Endothelial cell of umbilical vein (primary cell): Measurements from ENCODE around the gene ARHGAP42. TPM values are rescaled to one million over a fixed set of nuclear protein-coding genes. Genes with fewer than 3 reads are reported as not detected.

Experiments
- BruUV-seq: library from RNA; stranded (reverse); fragments of 400-500 nt; replicated peaks from 2 replicates; lab custom pipeline; 2021; lab: Mats Ljungman, UMichigan
- CTCF ChIA-PET: fragments of 300-600, 350-600 bp; sonication (Branson Sonifier 250); formaldehyde crosslinking; loops from one replicate; lab custom pipeline; 2021; ENCODE audit warnings: antibody characterized with exemption, inconsistent platforms; lab: Charles Lee
- POLR2A ChIA-PET: fragments of 300-600, 350-600 bp; sonication (Branson Sonifier 250); formaldehyde crosslinking; loops from one replicate; lab custom pipeline; 2021; ENCODE audit warnings: antibody characterized with exemption, inconsistent platforms; lab: Charles Lee
- DNase-seq: peaks from one replicate; pipeline ENCODE4 v3.0.0-alpha.2; 2011; ENCODE audit warnings: low read depth, low spot score
- FAIRE-seq: peaks from 2 replicates; lab custom pipeline; 2011; peaks lifted over from hg19 to GRCh38; lab: Jason Lieb, UNC
- H2AFZ ChIP-seq: 2 replicates; pipeline ENCODE4 v1.6.0; 2012; ENCODE audit warnings: low read depth, low read length, control low read depth, inconsistent platforms
- H3K27ac ChIP-seq: 2 replicates; pipeline ENCODE4 v1.5.1; 2011; ENCODE audit warnings: low read depth, mild to moderate bottlenecking, control low read depth, low read length, moderate library complexity; ENCODE audit not compliant: insufficient read depth
- H3K27me3 ChIP-seq, 2 experiments: 2 replicates each; pipeline versions ENCODE4 v1.6.0 to v1.6.1; 2011; ENCODE audit warnings: low read length in 2 of 2, mixed read lengths in 1 of 2; ENCODE audit not compliant: control insufficient read depth in 2 of 2, insufficient read depth in 2 of 2
- H3K36me3 ChIP-seq, 2 experiments: 2 replicates in 1 of 2; 3 replicates in 1 of 2; pipeline ENCODE4 v1.5.1; 2011; ENCODE audit warnings: low read length in 2 of 2, mild to moderate bottlenecking in 1 of 2, moderate library complexity in 1 of 2; ENCODE audit not compliant: control insufficient read depth in 2 of 2, insufficient read depth in 2 of 2; ENCODE audit errors: extremely low read depth in 1 of 2
- H3K4me1 ChIP-seq: 3 replicates; pipeline ENCODE4 v1.5.1; 2011; ENCODE audit warnings: mild to moderate bottlenecking, low read length; ENCODE audit not compliant: control insufficient read depth, insufficient read depth; ENCODE audit errors: extremely low read depth
- H3K4me2 ChIP-seq: 2 replicates; pipeline ENCODE4 v1.6.1; 2011; ENCODE audit warnings: low read length, control low read depth, mixed read lengths; ENCODE audit not compliant: insufficient read depth
- H3K4me3 ChIP-seq, 3 experiments: fragments of 200-600 bp in 1 of 3; sonication (generic), shearing (Covaris generic) in 1 of 3; replicated peaks in 1 of 3; 2 replicates each; pipeline ENCODE4 v1.5.1; 2011 to 2016; ENCODE audit warnings: control low read depth in 3 of 3, low read length in 3 of 3, mild to moderate bottlenecking in 2 of 3, inconsistent platforms in 1 of 3, low read depth in 1 of 3, moderate library complexity in 1 of 3; ENCODE audit not compliant: insufficient read depth in 1 of 3
- H3K79me2 ChIP-seq: 2 replicates; pipeline ENCODE4 v1.6.0; 2012; ENCODE audit warnings: low read length, inconsistent platforms; ENCODE audit not compliant: control insufficient read depth, insufficient read depth
- H3K9ac ChIP-seq: replicated peaks from 2 replicates; pipeline ENCODE3; 2011; ENCODE audit warnings: low read length, control low read depth; ENCODE audit not compliant: insufficient read depth; ENCODE audit errors: extremely low read depth
- H3K9me1 ChIP-seq: replicated peaks from 3 replicates; pipeline ENCODE4 v1.6.0; 2011; ENCODE audit warnings: mild to moderate bottlenecking, low read length; ENCODE audit not compliant: control insufficient read depth, insufficient read depth; ENCODE audit errors: extremely low read depth
- H3K9me3 ChIP-seq: replicated peaks from 2 replicates; pipeline ENCODE4 v1.5.1; 2012; ENCODE audit warnings: low read length, inconsistent platforms; ENCODE audit not compliant: control insufficient read depth, insufficient read depth
- H4K20me1 ChIP-seq: replicated peaks from 2 replicates; pipeline ENCODE3; 2011; ENCODE audit warnings: mild to moderate bottlenecking, low read length; ENCODE audit not compliant: control insufficient read depth, insufficient read depth; ENCODE audit errors: extremely low read depth
- CTCF ChIP-seq, 2 donors: IDR thresholded peaks; 1 replicate in 1 of 2; 2 replicates in 1 of 2; pipeline ENCODE4 v1.5.1; 2011; ENCODE audit warnings: low read length in 2 of 2, mild to moderate bottlenecking in 2 of 2, moderate library complexity in 2 of 2, control low read depth in 1 of 2, inconsistent platforms in 1 of 2, low read depth in 1 of 2; ENCODE audit not compliant: insufficient read depth in 1 of 2; ENCODE audit errors: extremely low read depth in 1 of 2
- EZH2 ChIP-seq: IDR thresholded peaks from 2 replicates; pipeline ENCODE4 v1.6.1; 2012; ENCODE audit warnings: borderline replicate concordance, low read depth, mild to moderate bottlenecking, moderate library complexity, low read length, inconsistent platforms; ENCODE audit not compliant: severe bottlenecking
- FOS ChIP-seq: IDR thresholded peaks from 2 replicates; pipeline ENCODE4 v1.6.1; 2011; ENCODE audit warnings: mild to moderate bottlenecking, low read length, moderate library complexity, borderline replicate concordance; ENCODE audit not compliant: insufficient read depth
- GATA2 ChIP-seq: IDR thresholded peaks from 2 replicates; pipeline ENCODE4 v1.7.0; 2011; ENCODE audit warnings: low read depth, mild to moderate bottlenecking, moderate library complexity, mixed read lengths, low read length; ENCODE audit not compliant: insufficient read length, insufficient read depth
- JUN ChIP-seq: IDR thresholded peaks from 2 replicates; pipeline ENCODE4 v1.6.1; 2011; ENCODE audit warnings: borderline replicate concordance, low read depth; ENCODE audit not compliant: insufficient read length, insufficient read depth
- MAX ChIP-seq: IDR thresholded peaks from 2 replicates; pipeline ENCODE4 v1.6.1; 2011; ENCODE audit not compliant: insufficient read depth, insufficient read length
- MYC ChIP-seq: IDR thresholded peaks from one replicate; pipeline ENCODE4 v1.6.1; 2011; ENCODE audit warnings: mild to moderate bottlenecking, low read depth, low read length
- POLR2A ChIP-seq: IDR thresholded peaks from 2 replicates; pipeline ENCODE4 v1.6.1; 2012; ENCODE audit warnings: low read depth, mild to moderate bottlenecking, control low read depth, low read length
- POLR2AphosphoS5 ChIP-seq: IDR thresholded peaks from 2 replicates; pipeline ENCODE4 v1.6.1; 2012; ENCODE audit warnings: low read depth, mild to moderate bottlenecking, control low read depth, low read length, moderate library complexity; ENCODE audit not compliant: insufficient read depth
- dilution Hi-C: fragments of 300-500 bp; cut with MboI; formaldehyde crosslinking; loops from one replicate; pipeline ENCODE4 v1.15.0; 2019; ENCODE audit warnings: low sequenced_read_pairs; ENCODE audit not compliant: extremely low pct_ligation_motif_present
- intact Hi-C: fragments of 100-400 bp; cut with micrococcal nuclease; formaldehyde crosslinking; loops from one replicate; pipeline ENCODE4 v1.10.0; 2022
- polyA plus RNA-seq, 4 experiments: library from polyadenylated mRNA; depleted of rRNA in 3 of 4; stranded (reverse) in 3 of 4; unstranded in 1 of 4; fragments of >200 nt; gene quantifications; 2 replicates each; pipeline versions ENCODE4 v1.2.1 to v1.2.3, GENCODE V29; 2011 to 2012; ENCODE audit warnings: missing spikeins in 1 of 4
- total RNA-seq: library from RNA; stranded (reverse); gene quantifications from 2 replicates; pipeline ENCODE4 v1.2.3, GENCODE V29; 2021

The ARHGAP42 gene
- total and polyA plus RNA-seq, 2 donors (not counting 3 experiments of a cell fraction or from before 2014, with no cell fraction given), result 1.8 to 2.4 TPM

GRCh38 chr11:100966366-100966765 is 279.3 kb downstream of the ARHGAP42 start:
- dilution Hi-C loops, result no loop called here
- H4K20me1 ChIP-seq, result no peaks in the 10 kb centered on the region
- CTCF ChIA-PET, result no interaction called here

More at GRCh38 chr11:100966366-100966765, 279.3 kb downstream of the ARHGAP42 start:
- Histone ChIP-seq H3K27ac (no peak overlapping the region), H3K79me2 (no peaks in the 10 kb centered on the region), H3K4me3 (no peak overlapping the region), H3K9me3 (no peaks in the 10 kb centered on the region), H3K27me3 (no peaks in the 10 kb centered on the region), H3K4me2 (no peak overlapping the region), H3K9ac (no peak overlapping the region), H3K4me1 (peaks cover 15% of the 10 kb centered on the region), H2AFZ (no peak overlapping the region), H3K9me1 (no peaks in the 10 kb centered on the region), H3K36me3 (no peaks in the 10 kb centered on the region)
- intact Hi-C loops, result no loop called here
- POLR2A ChIA-PET, result no interaction called here
- TF ChIP-seq CTCF (IDR thresholded peaks at IDR 0.05; ENCODE audit: extremely low read depth in 1 of 2, insufficient read depth in 1 of 2, low read depth in 1 of 2, low read length in 2 of 2) (no peak), FOS (no peak), JUN (no peak), EZH2 (no peak), MYC (no peak), POLR2A (no peak), GATA2 (no peak), MAX (no peak), POLR2AphosphoS5 (no peak)
- FAIRE-seq, result no peak
- DNase-seq, result no peak
- BruUV-seq, result no TSS peak
